Measurements from ENCODE around the gene RXRA.

The RXRA gene

DNA sequence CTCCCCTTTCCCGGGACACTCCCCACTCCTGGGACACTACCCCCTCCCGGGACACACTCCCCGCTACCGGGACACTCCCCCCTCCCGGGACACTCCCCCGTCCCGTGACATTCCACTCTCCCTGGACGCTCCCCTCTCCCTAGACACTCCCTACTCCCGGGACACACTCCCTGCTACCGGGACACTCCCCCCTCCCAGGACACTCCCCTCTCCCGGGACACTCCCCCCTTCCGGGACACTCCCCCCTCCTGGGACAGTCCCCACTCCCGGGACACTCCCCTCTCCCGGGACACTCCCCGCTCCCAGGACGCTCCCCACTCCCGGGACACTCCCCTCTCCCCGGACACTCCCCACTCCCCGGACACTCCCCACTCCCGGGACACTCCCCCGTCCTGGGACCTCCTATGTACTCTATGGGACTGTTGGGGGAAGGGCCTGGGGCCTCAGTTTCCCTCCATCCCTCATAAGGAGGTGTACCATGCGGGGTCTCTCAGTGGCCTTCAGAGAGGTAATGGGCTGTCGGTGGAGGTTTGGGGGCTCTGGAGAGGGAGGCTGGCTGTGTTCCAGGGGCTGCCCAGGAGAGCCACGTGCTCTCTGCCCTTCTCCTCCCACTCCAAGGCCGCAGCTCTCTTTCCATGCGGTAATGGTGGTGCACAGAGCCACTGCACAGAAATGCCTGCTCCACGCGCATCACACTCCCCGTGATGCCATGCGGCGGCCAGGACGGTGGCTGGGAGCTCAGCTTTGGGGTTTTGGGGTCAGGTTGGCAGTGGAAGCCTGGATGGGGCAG lies 96.2 kb downstream of the RXRA start:
- no peak for DNase-seq

DNA sequence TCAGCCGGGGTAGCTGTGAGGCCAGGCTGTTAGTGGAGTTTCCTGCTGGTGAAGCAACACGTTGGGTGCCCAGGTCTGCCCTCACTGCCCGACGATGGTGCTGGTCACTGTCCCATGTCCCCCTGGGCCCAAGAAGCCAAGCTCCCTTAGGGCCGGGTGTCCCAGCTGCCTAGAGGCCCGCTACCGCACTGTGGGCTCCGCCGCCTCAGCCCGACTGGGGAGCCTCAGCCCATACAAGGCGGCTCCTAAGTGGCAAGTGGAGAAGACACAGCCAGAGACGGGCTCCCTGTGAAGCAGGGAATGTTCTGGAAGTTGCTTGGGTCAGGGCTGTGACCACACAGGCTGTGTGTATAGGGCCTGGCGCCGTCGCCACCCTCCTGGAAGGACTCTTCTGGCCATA lies 96.9 kb downstream of the RXRA start:
- no peak for DNase-seq

DNA sequence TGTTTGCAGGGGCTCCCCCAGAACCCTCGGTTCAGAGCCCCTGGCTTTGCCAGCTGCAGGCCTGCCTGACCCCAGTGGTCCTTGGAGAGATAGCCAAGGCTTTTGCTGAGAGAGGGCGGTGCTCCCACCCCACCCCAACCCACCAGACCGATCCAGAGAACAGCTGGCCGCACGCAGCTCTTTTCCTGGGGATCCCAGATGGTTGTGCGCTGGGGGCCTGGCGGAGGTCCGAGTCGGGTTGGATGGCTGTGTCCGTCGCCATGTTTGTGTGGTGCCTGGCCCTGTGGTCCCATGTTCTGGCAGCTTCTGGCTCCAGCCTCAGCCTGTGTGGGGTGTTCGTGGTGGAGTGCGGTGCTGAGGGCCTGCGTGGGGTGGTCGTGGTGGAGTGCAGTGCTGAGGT lies 97.5 kb downstream of the RXRA start:
- no peak for DNase-seq

DNA sequence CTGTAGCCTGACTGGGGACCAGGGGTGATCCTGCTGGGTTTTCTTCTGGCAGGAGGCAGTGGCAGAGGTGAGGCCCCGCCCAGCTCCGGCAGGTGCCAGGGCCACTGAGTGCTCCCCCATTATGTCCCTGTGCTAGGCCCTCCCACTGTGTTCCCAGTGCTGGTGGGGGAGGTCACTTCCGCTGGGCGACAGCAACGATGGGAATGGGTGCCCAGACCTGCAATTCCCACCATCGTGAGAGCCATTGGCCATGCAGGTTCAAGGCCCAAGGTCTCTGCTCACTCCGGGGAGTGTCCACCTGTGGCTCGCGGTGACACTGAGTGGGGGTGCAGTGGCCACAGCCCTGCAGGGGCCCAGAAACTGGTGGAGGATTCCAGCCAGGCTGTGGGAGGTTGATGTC lies 98.6 kb downstream of the RXRA start:
- peak; percentile 66 for DNase-seq

DNA sequence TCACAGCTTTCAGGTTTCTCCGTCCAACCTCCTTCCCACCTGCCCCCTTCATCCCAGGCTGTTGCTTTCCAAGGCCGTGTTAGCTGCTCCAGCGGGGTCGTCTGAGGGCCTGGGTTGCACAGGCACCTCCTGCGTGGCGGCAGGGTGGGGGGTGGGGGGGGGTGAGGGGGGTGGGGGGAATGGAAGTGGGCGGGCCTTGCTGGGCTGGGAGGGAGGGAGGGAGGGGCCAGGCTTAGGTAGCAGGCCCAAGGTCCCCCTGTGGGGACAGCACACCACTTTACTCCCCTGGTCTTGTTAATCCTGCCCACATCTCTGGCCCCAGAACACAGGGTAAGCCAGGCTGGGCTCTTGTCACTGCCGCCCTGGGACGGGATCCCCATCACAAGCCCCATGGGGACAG lies 99.1 kb downstream of the RXRA start:
- no peak for DNase-seq

DNA sequence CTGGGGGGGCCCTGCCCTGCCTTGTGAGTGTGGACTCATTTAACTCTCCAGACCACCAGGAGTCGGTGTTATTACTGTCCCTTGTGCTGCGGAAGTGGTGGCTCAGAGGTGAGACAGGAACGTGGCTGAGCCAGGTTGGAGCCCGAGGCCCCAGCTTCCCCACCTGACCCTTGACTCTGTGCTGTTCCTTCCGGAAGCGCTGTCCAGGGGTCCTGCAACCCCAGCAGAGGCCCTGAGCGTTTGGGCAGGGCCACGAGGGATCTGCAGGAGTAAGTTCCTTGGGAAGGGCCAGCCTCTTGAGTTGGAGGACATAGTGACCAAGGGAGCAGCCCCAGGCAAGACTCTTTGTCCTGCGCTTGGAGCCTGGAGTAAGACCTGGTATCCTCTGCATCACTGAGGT lies 99.6 kb downstream of the RXRA start:
- no peak for DNase-seq

DNA sequence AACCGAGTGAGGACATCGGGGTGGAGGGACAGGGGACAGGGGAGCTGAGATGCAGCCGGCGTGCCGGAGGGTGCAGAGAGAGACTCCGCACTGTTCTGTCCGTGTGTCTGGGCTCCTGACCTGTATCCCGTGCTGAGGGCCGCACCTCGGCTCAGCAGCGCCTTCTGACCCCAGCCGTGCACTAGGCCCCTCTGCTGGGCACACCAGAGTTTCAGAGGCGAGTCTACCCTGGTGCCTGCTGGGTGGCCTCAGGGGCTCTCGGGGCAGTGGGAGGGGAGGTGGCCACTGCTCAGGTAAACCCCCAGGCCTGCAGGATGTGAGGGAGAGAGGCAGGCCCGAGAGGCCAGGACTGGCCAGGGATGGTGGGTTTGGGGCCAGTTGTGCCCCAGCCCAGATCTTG lies 100.2 kb downstream of the RXRA start:
- no peak for DNase-seq

DNA sequence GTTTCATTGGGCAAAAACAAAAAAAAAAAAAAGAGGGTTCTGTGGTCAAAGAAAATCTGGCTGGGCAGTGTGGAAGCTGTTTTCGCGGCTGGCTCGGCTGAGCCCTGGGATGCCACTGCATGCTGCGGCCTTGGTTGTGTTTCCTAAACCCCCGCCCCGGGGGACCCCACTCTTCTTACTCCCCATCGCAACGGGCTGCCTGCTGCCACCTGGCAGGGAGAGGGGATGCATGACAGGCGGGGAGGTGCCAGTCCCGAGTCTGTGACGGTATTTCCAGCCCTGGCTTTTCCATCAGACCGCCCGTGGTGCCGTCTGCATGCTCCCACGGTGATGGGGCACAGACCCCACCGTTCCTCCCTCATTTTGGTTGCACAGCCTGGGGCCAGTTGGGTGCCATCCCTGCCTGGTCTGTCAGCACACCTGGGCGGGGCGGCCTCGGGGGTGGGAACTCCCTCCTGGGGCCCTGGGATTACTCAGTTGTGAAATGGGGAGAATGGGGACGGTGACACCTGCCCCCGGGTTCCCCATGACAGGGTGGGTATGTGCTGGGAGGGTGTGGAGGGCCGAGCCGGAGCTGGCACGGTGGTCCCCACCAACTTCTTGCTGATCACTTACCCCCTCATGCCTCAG lies 101.0 kb downstream of the RXRA start:
- no peak for DNase-seq

DNA sequence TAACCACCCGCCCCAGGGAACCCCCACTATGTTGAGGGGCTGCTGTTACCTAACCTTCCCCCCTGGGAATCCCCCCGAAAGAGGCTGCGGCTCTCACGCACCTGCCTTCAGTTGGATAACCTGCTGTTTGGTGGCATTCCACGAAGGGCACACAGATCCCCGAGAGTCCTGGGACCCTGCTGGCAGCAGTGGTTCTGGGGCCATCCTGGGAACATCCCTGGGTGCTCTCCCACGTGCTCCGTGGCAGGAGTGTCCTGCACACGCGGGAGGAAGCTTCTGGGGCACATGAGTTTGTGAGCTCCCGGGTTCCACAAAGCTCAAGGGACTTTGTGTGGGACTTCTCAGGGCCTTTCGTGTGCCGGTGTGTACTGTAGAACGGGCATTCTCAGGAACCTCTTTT lies 102.3 kb downstream of the RXRA start:
- no peak for DNase-seq

DNA sequence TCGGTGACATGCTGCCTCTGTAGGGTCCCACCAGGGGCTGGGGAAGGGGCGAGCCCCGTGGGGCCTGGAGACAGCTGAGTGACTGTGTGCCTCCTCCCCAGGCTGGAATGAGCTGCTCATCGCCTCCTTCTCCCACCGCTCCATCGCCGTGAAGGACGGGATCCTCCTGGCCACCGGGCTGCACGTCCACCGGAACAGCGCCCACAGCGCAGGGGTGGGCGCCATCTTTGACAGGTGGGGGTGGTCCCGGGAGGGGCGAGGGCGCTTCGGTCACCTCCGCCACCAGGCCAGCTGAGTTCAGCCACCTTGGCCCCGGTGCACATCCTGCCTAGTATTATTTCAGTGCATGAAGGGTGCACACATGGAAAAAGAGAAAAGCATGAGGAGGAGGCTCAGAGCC lies 102.8 kb downstream of the RXRA start:
- DNase-seq: no peak

DNA sequence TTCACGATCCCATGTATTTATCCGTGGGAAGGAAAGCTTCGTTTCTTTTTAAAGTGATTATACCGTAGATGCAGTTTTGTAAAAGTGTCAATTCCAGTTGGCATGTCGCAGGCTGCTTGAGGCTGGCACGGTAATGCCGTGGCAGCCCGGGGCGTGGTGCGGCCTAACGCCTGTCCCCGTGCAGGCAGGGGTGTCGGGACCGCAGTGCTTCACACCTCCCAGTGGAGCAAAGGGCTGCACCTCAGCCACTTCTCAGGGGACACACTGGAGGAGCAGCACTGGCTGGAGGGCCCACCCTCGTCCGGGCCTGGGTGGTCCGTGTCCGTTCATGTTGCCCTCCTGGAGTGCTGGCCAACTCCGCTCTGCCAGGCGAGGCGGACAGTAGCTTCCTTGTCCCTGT lies 103.2 kb downstream of the RXRA start:
- DNase-seq: no peak

DNA sequence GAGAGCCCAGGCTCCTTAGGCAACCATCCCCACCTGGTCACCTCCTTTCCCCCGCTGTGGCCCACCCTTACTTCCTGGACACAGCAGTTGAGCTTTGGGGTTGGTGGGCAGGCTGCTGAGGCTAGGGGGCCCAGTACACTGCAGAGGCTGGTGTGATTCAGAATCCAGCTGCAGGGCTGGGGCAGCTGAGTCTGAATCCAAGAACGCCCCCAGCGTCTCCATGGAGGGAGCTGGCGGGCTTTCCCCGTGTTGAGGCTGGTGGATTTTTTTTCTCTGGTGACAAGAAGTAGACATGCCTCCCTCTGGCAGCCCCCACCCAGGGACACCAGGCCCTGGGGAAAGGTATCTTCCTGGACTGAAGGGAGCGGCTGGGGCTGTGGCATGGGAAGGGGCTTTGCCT lies 104.8 kb downstream of the RXRA start:
- no peak for DNase-seq

DNA sequence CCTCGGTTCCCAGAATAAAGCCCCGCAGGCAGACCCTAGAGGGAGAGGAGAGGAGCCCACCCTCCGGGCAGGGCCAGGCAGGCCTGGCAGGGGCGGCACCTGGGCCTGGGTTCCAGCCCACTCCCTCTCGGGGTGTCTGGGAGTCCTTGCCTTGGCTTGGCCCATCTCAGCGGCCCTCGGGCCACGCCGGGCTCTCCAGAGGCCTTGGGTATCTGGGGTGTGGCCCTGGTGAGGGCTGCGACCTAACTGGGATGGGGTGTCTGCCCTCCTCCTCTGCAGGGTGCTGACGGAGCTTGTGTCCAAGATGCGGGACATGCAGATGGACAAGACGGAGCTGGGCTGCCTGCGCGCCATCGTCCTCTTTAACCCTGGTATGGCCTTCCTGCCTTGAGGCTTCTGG lies 105.4 kb downstream of the RXRA start:
- no peak for DNase-seq

DNA sequence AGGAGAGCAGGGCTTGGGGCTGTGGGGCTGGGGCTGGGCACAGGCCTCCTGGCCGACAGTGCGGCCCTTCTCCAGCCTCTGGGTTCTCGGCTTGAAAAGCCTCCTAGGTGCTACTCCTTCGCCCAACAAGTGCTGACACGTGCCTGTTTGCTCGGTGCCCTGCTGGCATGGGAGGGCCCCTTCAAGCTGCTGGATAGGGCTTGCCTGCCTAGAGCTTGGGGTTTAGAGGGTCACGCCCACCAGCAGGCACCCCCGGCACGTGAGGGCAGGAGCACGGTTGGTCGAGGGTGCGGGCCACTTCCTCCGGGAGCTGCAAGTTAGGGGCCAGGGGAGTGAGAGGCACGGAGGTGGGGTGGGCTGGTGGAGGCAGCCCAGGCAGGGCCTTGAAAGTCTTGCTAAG lies 106.2 kb downstream of the RXRA start:
- no peak for DNase-seq

DNA sequence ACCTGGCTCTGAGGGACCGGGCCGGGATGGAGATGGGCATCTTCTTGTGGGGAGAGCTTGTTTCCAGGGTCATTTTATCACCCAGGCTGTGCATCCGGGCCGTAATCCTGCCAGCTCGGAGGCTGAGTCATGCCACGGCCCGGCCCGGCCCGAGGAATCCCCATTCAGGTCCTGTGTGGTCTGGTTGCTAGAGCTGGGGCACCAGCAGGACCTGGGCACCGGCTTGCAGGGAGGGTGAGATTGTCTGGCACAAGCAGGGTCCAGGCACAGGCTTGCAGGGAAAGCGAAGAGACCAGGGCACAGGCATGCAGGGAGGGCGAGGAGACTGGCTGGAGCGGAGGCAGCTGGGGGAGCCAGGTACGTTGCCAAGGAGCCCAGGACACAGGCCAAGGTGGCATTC lies 106.8 kb downstream of the RXRA start:
- no peak for DNase-seq

DNA sequence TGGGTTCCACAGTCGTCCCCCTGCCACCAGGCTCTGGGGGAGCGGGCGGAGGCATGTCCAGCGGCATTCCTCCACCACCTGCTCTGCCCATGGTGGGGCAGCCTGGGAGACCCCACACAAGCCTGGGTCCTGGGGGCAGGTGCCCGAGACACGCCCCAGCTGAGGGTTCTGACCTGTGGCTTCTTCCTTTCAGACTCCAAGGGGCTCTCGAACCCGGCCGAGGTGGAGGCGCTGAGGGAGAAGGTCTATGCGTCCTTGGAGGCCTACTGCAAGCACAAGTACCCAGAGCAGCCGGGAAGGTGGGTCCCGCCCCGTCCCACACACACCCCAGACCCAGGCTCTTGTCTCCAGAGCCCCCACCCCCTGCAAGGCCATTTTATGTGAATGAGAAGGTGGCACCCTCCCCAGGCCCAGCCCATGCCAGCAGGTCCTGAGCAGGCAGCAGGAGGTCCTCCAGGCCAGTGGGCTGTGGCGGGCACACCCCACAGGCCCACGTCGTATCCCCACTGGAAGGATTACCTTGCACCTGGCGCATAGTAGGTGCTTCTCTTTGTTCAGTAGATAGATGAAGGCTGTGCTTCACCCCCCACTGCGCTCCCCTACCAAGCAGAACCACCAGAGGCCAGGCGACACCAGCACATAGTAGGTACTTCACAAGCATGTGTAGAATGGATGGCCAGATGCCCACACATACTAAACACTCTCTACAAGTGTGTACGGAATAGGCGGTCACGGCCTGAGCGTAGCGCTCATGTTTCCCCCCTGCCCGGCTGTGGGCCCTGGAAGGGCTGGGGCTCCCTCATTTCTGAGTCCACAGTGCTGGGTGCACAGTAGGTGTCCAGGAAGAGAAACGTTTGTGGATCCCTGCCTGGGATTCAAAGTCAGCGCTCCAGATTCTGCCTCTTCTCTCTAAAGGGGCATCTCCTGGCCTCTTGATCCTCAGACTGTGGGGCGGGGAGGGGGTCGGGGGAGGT lies 107.9 kb downstream of the RXRA start:
- DNase-seq: no peak

DNA sequence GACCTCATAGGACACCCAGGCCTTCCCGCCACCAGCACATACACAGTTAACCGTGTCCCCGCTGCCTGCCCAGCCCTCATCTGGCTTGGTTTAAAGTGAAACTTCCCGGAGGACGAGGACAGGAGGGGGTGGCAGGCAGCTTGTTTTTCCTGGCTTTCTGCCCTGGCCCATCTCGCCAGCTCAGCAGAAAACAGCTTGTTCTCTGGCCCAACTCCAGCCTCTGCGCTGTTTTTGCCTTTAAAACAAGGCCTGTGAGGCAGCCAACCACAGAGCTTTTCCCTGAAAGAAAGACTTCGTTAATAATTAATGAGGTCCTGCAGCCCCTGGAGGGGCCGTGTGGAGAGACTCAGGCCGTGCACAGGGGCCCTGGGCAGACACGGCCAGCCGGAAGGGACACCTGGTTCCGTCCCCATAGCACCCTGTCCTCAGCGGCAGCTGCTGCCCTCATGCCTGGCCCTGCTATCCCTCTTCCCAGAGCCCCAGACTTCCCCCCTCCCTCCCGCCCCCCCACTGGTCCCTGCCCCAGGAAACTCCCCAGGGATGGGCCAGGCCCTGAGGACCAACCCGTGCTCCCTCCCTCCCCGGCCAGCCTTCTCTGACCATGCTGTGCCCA lies 108.7 kb downstream of the RXRA start:
- peak; percentile 96 for DNase-seq

DNA sequence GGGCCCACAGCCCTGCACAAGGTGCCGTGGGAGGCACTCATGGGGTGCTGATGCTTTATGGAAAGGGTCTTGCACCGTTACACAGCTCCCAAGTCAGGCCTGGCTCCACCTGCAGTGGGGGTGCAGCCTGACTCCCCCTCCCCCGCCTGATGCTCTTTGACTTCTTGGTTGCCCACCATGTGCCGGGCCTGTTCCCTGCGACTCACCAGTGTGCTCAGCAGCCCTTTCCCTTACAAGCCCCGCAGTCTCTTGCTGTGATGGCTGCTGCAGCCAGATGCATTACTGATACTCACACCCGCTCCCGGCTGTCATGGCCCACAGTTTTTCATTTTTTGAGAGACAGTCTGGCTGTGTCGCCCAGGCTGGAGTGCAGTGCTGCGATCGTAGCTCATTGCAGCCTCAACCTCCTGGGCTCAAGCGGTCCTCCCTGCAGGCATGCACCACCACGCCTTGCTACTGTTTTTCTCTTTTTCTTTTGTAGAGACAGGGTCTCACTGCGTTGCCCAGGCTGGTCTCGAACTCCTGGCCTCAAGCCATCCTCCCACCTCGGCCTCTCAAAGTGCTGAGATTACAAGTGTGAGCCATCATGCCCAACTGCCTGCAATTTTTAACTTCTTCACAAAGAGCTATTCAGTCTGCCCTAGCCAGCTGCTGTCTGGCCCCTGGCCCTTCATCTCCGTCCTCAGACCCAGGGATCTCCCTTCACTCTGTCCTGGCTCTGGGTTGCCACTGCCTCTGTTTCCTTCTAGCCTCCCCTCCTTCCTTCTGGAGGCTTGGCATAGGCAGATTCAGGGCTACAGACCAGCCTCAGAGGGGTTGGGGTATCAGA lies 109.5 kb downstream of the RXRA start:
- DNase-seq: no peak

DNA sequence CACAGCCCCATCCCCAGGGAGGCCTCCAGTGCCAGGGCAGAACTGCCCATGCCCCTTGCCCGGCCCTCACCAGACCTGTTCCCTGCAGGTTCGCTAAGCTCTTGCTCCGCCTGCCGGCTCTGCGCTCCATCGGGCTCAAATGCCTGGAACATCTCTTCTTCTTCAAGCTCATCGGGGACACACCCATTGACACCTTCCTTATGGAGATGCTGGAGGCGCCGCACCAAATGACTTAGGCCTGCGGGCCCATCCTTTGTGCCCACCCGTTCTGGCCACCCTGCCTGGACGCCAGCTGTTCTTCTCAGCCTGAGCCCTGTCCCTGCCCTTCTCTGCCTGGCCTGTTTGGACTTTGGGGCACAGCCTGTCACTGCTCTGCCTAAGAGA lies 110.1 kb downstream of the RXRA start:
- no peak for DNase-seq

DNA sequence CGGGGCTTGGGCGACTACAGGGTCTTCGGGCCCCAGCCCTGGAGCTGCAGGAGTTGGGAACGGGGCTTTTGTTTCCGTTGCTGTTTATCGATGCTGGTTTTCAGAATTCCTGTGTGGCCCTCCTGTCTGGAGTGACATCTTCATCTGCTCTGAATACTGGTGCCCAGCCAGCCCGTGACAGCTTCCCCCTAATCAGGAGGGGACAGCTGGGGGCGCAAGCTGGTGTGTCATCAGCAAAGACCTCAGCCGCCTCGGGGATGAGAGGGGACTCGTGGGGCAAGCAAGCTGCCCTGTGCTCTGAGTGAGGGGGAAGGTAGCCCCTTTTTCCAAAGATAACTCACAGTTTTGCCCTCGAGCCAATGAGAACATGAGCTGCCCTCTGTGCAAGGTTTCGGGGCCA lies 110.7 kb downstream of the RXRA start:
- DNase-seq: no peak

DNA sequence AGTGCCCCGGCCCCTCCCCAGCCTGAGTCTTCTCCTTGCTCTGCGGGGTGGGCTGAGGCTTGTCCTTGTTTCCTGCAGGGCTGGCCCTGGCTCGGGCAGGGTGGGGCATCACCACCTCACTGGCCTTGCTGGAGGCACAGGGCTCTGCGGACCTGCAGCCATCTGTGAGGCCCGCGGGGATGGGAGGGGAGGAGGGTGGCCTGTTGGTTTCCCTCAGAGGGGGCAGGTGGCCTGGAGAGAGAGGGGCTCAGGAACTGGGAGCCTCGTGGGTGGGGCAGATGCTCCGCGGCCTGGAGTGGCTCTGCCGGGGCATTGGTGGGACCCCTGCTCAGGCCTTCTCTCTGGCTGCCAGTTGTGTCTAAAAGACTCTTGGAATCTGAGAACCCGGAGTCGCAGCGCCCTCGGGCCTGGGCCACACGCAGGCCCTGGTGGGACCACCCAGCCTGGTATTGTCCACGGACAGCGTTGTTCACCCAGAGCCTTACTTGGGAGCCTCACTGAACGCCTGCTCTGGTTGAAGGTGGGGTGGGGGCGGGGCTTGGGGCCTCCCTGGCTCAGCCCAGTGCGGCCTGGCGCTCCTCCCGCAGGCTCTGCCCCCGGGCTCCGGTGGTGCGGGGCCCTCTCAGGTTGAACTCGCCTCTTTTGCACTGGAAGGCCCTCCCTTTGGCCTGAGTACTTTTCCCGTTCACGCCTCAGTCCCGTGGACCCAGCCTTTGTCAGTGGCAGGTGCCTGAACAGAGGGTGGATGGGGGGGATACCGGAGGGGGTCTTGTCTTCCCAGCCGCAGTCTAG lies 111.3 kb downstream of the RXRA start:
- DNase-seq: no peak
